Fibroblast of peridontal ligament (primary cell): ENCODE results near the gene CTRB1.
A peak's percentile ranks its signal among the peaks of the same experiment; 100 is the strongest.
"Not testable (repeated sequence)": the region's sequence is repeated elsewhere in the genome, so short reads cannot be mapped to it uniquely, and the experiment has no call there.

Experiments used
- DNase-seq: peaks from one replicate; pipeline ENCODE4 v3.0.0-alpha.2; 2010; ENCODE audit errors: extremely low read depth

CTRB1 gene

GRCh38 chr16:75240633-75241032, 21.8 kb downstream of the CTRB1 start:
- DNase-seq: not testable (repeated sequence)

DNA sequence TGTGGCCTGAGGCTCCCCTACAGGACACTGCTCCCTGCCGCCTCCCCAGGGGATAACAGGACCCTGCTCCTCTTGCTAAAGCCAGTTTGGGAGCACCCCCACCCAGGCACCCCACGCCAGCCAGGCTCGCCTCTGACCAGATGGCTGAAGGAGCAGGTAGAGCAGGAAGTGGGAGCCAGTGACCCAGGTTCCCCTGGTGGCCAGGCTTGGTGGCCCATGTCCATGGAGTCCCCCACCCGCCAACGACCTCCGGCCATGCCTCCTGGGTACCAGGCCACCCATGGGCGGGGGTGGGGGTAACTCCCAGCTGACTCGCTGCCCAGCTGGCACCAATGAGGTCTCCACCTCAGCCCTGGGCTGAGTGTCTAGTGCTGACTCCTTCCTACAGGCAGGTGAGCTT, 22.6 kb downstream of the CTRB1 start:
- DNase-seq: no peak

GRCh38 chr16:75241955-75242354, 23.2 kb downstream of the CTRB1 start:
- no peak for DNase-seq

DNA sequence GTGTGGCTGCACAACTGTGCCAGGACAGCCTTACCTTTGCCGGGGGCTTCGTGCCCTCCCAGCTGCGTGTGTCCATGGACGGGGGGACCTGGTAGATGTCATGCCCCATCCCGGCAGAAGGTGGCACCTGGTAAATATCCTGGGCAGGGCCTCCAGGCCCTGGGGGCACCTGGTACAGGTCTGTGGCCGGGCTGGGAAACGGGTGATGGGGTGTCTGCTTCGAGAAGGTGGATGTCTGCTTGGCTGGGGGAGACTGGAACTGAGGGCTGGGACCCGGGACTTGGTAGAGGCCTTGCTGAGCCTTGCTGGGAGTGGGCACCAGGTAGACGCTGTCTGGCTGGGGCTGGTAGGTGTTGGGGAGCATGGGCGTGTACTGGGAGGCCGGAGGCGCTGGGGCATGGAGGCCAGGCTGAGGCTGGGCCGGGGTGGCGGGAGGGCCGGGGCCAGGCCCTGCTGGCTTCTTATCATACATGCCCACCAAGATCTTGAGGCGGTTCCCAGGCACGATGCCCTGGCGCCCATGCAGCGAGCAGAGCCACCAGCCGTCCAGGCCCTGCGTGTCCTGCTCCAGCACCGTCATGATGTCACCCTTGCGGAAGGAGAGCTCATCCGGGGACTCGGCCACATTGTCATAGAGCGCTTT, 23.8 kb downstream of the CTRB1 start:
- not testable (repeated sequence) for DNase-seq

DNA sequence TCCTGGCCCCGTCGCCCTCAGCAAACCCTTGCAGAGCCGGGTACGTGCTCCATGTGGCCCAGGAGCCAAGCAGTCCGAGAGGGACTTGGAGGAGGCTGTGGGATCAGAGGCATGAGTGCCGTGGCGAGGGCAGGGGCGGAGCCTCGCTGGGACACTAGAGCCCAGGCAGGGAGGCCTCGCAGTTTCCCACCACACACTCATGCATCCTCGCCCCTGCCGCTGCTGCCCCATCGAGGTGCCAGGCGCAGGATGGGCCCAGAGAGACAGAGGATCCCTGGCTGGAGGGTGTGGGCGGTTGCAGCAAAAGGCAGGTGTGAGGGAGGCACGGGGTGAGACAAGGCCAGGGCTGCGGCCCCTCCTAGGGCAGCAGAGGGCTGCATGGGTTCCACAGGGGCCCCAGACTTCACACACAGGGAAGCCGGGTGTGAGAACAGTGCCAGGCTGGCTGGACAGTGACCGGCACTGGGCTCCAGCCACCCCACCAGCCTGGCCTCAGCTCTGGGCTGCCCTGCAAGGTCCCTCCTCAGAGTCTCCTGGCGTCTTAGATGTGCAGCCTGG, 25.0 kb downstream of the CTRB1 start:
- no peak for DNase-seq

DNA sequence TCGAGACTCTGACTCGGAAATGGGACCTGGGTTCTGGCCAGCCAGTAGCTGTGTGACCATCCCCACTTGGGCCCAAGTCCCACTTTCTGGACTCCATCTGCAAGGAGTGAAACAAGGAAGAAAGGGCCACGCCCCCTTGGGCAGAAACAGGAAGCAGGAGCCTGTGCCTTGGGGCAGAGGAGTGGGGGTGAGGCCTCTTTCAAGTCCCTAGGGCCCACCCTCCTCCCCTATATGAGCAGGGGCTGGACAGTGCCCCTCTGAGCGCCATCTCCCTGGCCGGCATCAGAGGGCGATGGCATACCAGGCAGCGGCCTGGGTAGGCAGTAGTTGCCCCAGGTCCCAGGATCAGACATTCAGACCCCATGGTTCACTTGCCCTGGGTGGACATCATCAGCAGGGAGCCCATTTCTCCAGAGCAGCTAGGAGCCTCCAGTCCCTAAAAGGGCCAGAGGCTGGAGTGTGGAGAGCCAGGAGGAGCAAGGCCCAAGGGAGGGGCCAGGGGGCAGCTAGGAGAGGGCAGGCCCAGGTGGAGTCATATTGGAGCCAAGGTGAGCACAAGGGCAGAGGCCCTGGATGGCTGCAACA, 25.5 kb downstream of the CTRB1 start:
- peak; percentile 63 for DNase-seq

- DNase-seq: peak; percentile 93
Observed at GRCh38 chr16:75244844-75245758, 26.3 kb downstream of the CTRB1 start.

DNA sequence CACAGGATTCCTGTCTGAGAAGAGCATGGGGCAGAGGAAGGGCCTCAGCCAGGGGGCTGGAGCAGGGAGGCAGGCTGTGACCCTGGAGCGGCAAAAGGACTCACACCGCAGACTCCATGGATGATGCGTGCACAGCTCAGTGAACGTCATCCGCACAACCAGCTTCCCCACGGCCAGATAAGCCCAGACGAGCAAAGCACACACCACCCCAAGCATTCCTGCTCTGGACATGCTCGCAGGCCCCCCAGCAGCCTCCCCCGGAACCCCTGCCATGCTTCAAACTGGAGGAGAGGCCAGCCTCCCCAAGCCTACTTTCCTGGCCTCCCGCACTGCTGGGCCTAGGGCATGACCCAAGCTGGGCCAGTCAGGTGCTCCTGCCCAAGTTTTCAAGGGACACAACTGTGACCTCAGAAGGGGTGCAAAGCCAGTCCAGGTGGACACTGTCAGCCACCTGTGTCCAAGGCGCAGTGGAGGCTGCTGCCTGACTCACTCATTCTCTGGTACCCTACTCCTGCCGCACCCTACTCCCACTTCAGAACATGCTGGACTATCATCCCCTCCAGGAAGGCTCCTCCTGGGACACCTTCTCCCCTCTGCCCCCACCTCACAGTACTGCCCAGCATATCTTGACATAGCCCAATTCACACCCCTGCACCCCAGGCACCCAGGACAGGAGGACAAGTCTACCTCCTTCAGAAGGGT, 27.9 kb downstream of the CTRB1 start:
- peak; percentile 50 for DNase-seq

GRCh38 chr16:75247249-75247648, 28.5 kb downstream of the CTRB1 start:
- no peak for DNase-seq

GRCh38 chr16:75248142-75248535, 29.4 kb downstream of the CTRB1 start:
- DNase-seq: no peak

DNA sequence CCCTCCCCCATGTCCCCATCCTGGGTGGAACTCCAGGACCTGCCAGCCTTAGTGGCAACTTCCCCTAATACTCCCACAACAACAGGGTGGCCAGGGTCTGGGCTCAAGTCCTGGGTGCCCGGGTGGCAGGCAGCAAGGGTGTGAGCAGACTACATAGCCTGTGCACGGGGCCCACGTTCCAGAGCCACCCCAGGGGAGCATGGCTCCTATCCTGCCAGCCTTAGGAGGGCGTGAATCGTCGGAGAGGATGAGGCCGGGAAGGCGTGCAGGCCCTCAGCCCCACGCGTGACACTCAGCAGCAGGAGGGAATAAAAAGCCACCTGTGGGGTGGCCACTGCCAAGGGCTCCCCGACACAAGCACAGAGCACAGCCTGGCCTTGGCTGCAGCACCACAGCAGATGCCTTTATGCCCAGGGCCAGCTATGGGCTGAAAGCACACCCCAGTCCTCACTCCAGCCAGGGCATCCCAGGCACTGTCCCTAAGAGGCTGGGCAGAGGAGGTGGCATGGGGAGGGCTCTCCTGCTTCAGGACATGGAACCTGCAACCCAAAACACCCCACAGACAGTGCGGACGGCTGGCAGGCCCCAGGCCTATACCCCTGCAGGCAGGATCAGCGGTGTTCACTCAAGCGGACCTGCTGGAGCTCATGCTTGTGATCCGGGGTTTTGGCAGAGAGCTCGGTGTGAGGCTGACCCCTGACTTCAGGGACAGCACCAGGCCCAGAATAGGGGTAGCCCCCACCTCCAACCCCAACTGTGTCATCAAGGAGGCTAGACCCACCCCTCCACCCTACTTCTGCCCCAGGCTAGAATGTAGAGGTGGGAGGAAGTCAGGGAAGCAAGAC, 30.0 kb downstream of the CTRB1 start:
- DNase-seq: no peak

- DNase-seq: no peak
Observed at GRCh38 chr16:75249441-75249840, 30.7 kb downstream of the CTRB1 start.

- no peak for DNase-seq
Observed at GRCh38 chr16:75250089-75250808, 31.5 kb downstream of the CTRB1 start.

- no peak for DNase-seq
Observed at GRCh38 chr16:75250809-75251279, 32.1 kb downstream of the CTRB1 start.

DNA sequence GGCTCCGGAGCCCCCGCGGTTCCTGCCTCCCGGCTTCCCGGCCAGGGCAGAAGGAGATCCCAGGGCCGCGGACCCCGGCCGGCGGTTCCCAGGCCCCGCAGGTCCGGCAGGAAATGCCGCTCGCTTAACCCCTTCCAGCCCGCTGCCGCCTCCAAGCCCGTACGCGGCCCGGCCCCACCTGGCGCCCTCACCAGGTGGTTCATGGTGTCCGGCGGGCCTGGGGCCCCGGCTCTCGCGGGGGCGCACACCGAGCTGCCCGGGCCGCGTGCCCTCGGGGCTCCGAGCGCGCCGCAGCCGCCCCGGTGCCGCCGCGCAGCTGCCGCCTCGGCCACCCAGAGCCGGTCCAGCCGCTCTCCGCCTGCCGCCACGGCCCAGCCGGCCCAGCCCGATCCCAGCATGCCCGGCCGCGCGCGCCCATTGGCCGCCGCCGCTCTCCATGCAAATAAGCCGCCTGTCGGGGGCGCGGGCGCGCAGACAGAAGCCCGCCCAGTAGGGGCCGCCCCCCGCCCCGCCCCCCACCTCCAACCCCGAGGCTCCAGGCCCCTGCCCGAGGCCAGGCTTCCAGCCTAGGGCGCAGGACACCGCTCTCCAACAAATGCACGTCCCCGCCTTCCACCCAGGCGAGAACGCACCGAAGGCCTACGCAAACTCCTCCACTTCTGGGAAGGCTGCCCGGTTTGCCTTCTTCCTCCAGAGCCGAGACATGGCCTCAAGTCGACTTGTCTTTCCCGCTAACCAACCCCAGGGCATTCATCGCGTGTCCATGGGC, 32.7 kb downstream of the CTRB1 start, which contains the start of gene BCAR1:
Gene BCAR1, minus strand, starts transcription at position 345 of the 769 bp plus-strand sequence. Its CDS starts 142 bp downstream, at position 203.
- DNase-seq: peak; percentile 85

- DNase-seq: no peak
Observed at GRCh38 chr16:75252049-75252864, 33.5 kb downstream of the CTRB1 start.

- DNase-seq: peak; percentile 55
Observed at GRCh38 chr16:75252946-75253911, 34.4 kb downstream of the CTRB1 start.
